T-helper 22 cell (primary cell): Measurements from ENCODE around the gene ARHGEF25.
"Not testable (repeated sequence)": the region's sequence is repeated elsewhere in the genome, so short reads cannot be mapped to it uniquely, and the experiment has no call there.

Experiments used
- DNase-seq: peaks from one replicate; pipeline ENCODE4 v3.0.0-alpha.2; 2020; ENCODE audit warnings: low read depth

The ARHGEF25 gene

DNA sequence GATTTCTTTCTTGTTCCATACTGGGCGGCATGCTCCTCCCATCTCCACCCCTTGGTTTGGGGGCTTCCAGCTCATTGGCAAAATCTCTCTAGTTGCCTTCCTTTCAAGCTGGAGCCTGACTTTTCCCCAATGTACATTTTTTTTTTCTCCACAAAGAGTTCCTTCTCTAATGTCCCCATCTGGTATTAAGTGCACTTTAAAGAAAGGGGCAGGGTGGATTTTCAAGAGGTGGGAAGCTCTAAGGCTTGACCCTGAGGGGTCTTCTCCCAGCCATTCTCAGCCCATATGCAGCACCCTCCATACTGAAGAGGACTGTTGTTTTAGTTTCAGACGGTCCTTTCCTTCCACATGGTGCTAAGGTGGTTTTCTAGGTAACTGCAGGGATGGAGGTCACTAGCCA is 26.1 kb upstream of the ARHGEF25 start:
- no peak for DNase-seq

DNA sequence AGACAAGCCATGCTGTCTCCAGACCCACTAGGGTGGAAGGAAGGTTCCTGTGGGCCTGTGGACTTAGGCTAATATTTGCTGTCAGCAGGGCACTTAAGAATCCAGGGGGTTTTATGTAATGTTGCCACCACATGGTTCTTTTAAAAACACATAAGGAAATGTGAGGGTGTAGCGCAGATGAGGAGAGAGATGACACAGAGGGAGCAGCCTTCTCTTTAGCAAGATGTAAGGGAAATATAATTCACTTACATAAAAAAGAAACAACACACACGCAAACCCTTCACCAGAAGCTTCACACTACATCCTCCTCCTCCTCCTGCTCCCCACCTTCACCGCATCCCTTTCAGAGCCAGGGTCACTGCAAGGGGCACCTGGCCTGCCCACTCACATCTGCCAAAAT is 25.1 kb upstream of the ARHGEF25 start:
- no peak for DNase-seq

DNA sequence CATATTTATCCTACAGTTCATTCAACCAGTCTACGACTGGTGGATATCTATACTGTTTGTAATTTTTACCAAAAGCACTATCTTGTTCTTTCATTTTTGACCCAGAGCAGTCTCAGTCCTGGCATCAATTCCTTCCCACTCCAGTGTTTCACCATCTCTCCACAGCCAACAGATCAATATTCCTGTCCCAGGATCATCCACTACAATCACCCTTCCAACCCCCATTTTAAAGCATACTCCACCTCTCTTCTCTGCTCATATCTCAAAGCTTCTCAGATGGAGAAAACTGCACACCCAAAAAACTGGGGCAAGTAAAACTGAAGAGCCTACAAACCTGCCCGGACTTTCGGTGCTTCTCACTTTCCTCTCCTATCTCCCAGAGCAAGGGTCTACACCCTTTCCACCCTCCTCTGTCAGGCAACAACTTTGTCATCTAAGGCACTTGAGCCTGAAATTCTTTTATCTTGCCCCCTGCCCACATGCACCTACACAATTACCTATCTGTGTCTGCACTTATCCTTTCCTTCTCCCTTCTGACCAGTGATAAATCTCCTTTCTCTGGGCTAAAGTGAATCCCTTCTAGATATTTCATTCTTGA is 24.3 kb upstream of the ARHGEF25 start:
- DNase-seq = no peak

DNA sequence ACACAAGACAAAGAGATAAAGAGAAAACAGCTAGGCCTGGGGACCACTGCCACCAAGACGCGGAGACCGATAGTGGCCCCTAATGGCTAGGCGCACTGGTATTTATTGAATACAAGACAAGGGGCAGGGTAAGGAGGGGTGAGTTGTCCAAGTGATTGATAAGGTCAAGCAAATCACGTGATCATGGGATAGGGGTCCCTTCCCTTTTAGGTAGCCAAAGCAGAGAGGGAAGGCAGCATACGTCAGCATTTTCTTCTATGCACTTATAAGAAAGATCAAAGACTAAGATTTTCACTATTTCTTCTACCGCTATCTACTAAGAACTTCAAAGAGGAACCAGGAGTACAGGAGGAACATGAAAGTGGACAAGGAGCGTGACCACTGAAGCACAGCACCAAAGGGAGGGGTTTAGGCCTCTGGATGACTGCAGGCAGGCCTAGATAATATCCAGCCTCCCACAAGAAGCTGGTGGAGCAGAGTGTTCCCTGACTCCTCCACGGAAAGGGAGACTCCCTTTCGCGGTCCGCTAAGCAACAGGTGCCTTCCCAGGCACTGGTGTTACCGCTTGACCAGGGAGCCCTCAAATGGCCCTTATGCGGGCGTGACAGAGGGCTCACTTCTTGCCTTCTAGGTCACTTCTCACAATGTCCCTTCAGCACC is 22.2 kb upstream of the ARHGEF25 start:
- DNase-seq = not testable (repeated sequence)

DNA sequence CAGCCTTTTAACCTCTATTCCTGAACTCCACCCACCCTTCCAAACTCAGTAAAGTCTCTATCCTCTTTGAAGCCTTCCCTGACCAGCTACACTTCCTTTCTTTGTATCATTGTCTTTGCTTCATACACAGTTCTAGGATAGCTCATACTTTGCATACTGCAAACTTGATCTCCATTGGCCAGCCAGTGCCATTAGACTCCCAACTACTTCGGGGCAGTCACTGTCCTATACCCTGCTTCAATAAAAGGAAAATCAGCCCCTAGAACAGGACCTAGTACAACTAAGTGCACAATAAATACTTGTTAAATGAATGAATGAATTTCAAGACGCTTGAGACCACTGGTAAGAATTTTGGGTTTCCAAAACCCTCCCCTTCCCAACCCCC is 20.8 kb upstream of the ARHGEF25 start:
- DNase-seq = no peak

DNA sequence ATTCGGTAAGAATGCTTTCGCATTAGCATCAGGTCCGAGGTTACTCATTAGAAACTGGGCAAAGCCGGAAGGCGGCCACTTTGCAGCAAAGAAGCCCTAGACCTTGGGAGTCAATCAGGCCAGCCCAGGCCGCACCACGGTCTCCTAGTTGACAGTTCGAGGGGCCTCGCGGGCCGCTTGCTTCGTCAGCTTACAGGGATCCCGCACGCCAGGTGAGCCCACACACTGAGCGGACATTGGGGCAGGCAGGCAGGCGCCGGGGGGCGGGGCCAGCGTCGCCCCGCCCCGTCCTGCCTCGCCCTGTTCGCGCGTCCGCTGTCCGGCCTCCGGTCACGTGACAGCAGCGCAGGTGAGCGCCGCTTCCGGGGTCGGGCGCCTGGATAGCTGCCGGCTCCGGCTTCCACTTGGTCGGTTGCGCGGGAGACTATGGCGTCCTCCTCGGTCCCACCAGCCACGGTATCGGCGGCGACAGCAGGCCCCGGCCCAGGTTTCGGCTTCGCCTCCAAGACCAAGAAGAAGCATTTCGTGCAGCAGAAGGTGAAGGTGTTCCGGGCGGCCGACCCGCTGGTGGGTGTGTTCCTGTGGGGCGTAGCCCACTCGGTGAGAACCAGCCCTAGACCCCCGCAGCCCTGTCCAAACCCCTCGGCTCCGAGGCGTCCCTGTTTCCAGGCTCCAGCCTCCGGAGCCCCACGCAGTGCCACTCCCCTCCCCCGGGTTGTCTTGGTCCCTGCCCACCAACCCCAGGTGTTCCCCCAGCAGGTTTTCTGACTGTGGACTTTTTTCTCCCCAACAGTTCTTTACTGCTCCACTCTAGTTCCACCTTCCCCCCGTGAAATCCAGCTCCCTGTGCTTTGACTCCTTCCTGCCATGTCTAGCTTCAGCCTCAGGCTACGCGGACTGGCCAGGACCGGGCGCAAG is 20.1 kb upstream of the ARHGEF25 start, which contains the start of gene PIP4K2C:
PIP4K2C (plus strand) TSS at position 329 of the 918 bp plus-strand sequence; CDS start at position 427, 98 bp downstream.
- DNase-seq = peak; percentile 73

DNA sequence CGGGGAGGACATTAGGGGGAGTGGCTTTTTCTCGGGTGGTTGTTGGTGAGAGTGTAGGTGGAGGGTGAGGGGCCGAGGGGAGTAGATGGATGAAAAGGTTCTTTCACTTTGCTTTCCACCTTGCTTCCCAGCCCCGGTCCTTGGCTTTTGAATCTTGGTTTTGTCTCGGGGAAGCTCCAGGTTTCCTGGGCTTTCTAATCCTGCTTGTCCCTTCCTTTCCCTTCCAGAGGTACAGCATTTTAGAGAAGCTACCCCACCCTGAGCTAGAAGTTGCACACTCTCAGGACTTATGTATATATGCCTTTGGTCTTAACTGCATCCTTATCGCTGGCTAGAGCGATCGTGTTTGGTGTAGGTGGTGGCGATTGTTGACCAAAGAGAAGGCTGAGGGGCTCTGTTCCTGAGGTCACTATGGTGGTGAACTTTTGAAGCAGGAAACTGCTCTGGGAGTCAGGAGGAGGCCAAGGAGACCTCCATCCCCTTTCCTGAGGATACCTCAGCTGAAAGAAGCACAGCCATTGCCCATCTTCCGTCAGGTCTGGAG is 19.4 kb upstream of the ARHGEF25 start:
- DNase-seq = no peak

DNA sequence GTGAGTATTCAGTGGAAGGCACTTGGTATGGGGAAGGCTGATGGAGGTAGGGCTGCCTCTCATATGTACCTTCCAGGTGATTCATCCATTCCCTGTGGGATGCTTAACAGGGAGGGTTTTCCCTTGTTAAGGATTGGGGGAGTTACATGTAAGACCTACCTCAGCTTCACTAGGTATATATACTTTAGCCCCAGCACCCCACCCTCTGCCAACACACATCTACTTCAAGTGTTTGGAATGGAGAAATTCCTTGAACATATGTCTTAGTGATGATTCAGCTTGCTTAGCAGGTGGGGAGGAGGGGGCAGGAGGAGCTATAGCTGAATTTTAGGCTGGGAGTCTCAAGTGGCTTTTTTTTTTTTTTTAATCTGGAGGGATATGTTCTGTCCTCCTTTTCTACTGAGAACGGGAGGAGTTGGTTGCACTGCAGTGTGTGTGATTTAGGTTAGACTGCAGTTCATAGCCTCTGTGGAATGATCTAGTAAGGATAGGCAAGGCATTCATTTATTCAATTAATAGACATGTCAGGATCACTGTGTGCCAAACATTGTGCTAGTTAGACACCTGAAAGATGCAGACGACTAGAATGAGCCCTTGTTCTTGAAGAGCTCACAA is 18.6 kb upstream of the ARHGEF25 start:
- DNase-seq = no peak

DNA sequence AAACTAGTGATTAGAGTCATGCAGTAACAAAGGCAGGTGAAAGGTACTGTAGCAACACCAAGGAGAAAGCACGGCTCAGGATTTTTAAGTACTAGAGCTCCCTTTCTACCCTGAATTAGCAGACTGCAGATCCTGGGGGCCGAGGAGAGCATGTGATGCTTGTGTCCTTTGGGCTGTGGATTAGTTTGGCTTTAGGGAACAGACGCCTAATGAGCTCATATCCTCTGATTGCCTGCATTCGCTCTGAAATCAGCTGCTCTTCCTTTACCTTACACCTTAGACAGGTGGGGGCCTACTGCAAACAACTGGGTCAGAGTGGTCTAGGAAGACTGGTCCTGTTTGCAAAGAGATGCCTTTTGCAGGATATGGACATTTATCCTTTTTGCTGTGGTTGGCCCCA is 18.0 kb upstream of the ARHGEF25 start:
- DNase-seq = no peak

DNA sequence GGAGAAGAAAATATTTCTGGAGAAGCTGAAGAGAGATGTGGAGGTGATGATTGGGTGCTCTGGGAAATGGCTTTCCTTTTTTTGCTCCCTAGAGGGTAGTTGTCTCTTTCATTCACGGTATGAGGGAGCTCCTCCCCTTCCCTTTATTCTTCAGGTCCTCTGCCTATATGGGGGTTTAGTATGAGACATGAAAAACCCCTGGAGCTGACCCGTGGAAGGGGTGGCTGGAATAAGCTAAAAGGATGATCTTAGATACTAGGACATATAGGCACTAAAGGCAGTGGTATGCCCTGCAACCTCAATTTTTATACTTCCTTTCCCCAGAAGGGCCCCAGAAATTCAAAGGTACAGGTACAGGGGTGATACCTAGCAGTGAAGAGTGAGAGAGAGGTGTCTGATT is 10.8 kb upstream of the ARHGEF25 start:
- DNase-seq = no peak

DNA sequence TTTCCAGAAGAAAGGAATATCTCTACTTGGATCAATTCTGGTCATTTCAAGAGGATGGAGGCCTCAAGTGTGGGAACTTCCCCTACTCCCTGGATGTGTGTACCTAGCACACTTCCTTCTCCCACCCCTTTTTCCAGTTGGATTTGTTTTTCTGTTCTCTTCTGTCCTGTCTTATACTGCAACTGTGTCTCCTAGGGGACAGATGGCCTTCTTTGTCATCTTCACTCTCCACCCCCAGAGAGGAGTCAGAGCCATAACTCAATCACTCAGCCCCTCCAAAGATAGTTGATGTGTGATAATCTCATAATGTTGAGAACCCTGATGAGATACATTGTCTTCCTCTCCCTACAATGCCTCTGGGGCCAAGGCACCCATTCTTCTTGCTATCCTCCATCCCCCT is 8.7 kb upstream of the ARHGEF25 start:
- no peak for DNase-seq

DNA sequence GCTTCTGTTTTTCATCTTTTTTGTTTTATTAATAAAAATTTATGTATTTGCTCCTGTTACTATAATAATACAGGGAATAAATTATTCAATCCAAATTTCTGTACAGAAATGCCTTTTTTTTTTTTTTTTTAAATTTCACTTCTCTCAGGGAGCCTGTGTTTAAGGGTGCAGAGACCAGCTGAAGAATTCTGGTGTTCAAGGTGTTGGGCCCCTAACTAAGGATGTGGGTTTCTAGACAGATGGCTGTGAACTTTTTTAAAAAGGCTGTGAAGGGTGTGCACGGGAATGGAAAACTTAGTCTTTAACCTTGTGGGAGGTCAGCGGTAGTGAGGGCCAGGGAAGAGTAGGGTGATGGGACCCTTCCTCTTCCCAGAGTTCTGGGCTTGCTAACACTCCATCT is 7.9 kb upstream of the ARHGEF25 start:
- no peak for DNase-seq

DNA sequence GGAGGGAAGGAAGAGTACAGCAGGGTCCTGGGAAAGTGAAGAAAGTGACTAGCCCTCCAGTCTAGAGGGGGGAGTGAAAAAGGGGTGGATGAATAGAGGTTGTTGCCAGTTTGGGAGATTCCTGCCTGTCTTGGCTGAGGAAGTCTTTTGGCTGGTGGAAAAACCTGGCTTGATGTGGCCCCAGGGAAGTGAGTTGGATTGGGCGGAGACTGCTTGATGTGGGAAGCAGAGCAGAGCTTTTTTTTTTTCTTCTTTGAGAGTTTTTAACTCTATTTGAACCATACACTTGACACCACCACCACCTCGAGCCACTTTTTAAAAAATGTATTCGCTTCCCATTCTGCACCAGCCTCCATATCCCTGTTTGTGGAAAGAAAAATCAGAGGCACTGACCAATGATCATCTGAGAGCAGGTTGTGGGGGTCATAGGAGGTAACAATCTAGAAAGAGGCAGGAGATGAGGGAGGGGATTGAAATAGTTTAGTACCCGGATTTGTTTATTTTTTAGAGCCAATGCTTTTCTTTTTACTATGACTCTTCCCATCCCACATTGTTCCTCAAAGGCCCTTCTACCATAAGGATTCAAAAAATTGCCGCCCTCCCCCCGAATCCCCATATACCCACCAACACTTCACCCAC is 7.3 kb upstream of the ARHGEF25 start:
- DNase-seq = no peak

DNA sequence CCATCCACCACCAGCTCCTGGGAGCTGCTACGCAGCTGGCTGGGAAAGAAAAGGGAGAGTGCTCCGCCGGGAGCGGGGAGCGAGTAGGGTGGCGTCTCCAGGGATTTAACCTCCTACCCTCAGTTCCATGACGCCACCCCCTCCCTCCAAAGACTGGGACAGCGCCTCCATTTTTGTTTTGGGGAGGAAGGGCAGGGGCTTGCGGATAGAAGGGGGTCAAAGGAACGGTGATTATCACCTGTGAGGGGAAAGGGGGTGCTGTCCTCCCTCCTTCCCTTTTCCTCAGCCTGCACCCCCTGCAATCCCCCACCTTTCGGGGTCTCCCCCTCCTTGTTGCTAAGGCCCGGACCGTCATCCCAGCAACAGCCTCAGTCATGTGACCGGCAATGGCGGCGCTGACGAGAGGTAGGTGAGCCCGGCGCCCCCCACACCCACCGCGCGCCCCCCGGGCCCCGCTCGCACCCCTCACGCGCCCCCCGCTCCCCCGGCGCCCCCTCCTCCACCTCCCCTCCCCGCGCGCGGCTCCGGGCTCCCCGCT is 6.7 kb upstream of the ARHGEF25 start, which contains the start of gene DTX3:
DTX3 (plus strand) TSS at position 371 of the 538 bp plus-strand sequence. CDS start 1,694 bp downstream, outside the sequence.
- no peak for DNase-seq

DNA sequence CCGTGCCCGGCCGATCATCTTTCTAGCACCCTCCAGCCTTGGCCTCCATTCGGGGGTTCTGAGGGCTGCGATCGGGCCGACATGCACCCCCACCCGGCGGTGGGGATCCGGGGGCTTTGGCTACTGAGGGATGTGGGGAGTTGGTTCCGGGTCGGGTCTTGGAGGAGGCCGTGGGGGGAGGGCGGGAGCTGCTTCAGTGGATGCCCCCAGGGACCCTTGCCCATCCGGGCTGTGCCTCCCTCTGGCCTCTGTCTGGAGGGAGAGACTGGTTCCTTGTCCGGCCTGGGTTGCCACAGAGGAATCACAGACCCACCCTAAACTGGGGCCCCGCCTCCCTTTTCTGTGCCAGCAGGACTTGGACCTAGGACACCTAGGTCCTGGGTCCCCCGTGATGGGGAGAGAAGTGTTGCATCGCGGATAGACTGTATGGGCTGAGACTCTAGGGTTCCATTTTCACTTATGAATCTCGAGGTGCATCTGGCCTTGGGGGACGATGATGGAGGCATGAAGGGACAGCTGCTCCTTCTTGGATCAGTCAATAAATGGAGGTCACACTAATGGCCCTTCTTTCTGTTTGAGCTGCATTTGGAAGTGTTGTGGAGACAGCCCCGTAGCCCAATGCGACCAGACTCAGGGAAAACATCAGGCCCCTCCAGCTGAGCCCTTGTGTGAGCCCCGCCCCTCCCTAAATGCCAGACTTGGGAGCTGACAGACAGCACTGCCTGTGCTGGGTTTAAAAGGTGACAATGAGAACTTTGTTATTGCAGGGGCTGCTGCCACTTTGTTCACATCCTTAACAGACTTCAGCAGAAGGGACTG is 6.0 kb upstream of the ARHGEF25 start:
- no peak for DNase-seq

DNA sequence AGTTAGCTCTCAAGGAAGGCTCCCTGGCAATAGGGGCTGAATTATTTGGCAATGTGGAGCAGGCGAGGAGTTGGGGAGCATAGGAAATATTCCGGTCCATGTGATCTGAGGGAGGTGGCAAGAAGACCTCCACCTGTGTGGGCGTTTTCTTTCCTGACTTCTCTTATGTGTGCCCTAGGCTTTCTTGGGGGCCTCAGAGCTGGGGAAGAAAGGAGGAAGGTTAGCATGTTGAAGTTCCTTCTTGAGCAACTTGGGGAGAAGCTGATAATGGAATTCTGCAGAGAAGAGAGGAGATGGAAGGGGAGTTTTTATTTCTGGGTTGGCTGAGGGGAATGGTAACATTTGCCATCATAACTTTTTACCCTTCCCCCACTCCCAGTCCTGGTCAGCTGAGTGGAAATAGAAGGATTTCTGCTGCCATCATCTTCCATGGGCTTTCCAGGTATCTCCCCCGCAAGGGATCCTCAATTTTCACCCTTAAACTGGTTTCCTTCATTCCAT is 5.4 kb upstream of the ARHGEF25 start:
- no peak for DNase-seq

DNA sequence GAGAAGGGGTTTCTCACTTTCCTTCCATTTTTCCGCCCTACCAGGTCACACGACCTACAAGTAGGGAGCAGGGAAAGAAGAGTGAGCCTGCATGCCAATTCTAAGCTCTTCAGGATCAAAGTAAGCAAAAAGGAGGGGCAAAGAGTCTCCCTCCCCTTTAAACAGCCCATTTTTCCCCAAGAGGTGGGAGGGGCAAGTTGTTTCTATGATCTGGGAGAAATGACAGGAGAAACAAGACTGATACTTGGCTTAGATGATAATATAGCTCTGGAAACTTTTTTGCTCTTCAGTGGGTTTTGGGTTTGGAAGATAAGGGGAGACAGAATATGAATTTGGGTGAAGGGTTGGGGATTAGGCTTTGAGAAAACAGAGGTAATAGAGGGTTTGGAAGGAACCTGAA is 4.8 kb upstream of the ARHGEF25 start:
- DNase-seq = no peak

DNA sequence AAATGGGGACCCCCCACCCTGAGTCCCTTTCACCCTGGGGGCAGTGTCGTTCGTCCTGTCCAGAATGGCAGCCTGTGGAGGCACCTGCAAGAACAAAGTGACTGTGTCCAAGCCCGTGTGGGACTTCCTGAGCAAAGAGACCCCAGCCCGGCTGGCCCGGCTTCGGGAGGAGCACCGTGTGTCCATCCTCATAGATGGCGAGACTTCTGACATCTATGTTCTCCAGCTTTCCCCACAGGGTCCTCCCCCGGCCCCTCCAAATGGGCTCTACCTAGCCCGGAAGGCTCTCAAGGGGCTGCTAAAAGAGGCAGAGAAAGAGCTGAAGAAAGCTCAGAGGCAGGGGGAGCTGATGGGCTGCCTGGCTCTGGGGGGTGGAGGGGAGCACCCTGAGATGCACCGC is 4.4 kb upstream of the ARHGEF25 start:
- no peak for DNase-seq

DNA sequence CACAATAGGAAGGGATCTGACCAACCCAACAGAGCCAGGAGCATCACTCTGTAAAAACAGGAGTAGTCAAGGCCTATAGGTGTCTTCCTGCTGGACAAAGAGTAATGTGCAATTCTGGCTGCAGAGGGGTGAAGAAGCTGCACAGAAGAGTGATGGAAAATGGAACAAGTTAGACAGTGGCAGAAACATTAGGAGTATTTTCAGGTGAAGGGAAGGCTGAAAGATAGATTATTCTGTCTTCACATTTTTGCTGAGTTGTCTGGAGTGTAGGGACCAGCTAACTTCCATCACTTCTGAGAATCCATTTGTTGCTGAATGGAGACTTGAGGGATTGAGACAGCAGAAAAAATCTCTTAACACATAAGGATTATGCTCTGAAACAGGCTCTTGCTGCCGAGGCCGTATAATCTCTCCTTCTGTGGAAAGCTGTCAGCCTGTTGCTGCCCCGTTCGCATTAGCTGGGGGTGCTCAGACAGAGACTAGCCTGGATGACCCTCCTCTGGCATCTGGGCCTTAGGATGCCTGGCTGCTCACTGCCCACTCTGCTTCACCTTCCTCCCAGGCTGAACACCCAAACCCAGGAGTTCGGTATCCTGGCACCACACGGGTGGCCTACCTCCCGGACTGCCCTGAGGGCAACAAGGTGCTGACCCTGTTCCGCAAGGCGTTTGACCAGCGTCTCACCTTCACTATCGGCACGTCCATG is 3.1 kb upstream of the ARHGEF25 start:
- no peak for DNase-seq
